ENCODE results near the gene TRAM2. TPM values are rescaled to one million over a fixed set of nuclear protein-coding genes. Genes with fewer than 3 reads are reported as not detected.

The TRAM2 gene
- total and polyA plus RNA-seq, 3 donors from 2014 or later: 21.1 to 34.7 (median 26.1) TPM

DNA sequence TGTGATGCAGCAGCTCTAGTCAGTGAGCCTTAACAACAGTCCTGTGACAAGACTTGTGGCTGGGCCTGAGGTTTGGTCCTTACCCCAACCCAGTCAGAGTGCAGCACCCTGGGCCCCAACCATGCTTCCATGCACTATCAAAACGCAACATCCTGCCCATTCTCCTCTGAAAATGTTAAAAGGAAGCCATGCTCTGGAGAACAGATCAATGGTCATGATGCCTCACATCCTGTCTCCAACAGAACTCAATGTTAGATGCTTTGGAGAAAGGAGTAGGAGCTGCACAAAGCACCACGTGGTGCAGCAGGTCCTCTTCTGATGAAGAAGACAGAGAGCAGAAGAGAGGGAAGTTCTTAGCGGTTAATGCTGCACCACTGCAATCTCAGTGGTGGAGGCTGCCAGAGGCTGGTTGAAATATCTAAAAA is 41.9 kb downstream of the TRAM2 start:
- no peak overlapping the region for H3K27ac ChIP-seq
- no peaks in the 10 kb centered on the region for H3K27me3 ChIP-seq
- 89 to 94% methylated on average over 3 of the region's 3 CpGs for WGBS, 2 donors
- TF ChIP-seq, protein P1, sequence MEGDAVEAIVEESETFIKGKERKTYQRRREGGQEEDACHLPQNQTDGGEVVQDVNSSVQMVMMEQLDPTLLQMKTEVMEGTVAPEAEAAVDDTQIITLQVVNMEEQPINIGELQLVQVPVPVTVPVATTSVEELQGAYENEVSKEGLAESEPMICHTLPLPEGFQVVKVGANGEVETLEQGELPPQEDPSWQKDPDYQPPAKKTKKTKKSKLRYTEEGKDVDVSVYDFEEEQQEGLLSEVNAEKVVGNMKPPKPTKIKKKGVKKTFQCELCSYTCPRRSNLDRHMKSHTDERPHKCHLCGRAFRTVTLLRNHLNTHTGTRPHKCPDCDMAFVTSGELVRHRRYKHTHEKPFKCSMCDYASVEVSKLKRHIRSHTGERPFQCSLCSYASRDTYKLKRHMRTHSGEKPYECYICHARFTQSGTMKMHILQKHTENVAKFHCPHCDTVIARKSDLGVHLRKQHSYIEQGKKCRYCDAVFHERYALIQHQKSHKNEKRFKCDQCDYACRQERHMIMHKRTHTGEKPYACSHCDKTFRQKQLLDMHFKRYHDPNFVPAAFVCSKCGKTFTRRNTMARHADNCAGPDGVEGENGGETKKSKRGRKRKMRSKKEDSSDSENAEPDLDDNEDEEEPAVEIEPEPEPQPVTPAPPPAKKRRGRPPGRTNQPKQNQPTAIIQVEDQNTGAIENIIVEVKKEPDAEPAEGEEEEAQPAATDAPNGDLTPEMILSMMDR (IDR thresholded peaks at IDR 0.05): no peak
- no peak for TF ChIP-seq POLR2A (IDR thresholded peaks at IDR 0.05)
- H3K9me3 ChIP-seq: no peaks in the 10 kb centered on the region
- no peak for DNase-seq
- intact Hi-C loops (cut with DNase I; ENCODE audit: low total_unique reads): no loop called here
- H3K4me3 ChIP-seq: no peak overlapping the region
- H3K36me3 ChIP-seq (ENCODE audit: low read depth, missing control alignments): no peaks in the 10 kb centered on the region
- peaks cover 8% of the 10 kb centered on the region for H3K4me1 ChIP-seq

DNA sequence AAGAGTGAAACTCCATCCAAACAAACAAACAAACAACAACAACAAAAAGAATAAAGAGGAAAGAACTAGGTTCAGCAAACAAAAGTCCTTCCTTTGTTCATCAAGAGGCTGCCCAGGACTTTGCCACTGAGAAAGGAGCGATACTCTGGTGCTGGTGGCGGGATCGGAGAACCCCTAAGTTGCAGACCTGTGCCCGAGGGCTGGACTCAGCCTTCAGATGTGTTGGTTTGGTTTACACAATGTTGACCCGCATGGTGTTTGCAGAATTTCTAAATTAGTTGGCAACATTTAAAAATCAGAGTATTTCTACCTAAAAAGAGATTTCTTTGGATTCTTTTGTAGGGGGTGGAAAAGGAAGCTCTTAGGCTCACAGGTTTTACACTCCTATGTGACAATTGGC is 42.5 kb downstream of the TRAM2 start:
- Histone ChIP-seq H3K36me3 (ENCODE audit: low read depth, missing control alignments) (no peaks in the 10 kb centered on the region), H3K9me3 (no peaks in the 10 kb centered on the region), H3K4me3 (no peak overlapping the region), H3K27me3 (no peaks in the 10 kb centered on the region), H3K4me1 (peaks cover 8% of the 10 kb centered on the region), H3K27ac (no peak overlapping the region)
- intact Hi-C loops (cut with DNase I; ENCODE audit: low total_unique reads): no loop called here
- no peak for DNase-seq
- 94 to 98% methylated on average over 5 of the region's 5 CpGs for WGBS, 2 donors
- TF ChIP-seq, protein P1 (IDR thresholded peaks at IDR 0.05): no peak
- TF ChIP-seq POLR2A (IDR thresholded peaks at IDR 0.05): no peak

DNA sequence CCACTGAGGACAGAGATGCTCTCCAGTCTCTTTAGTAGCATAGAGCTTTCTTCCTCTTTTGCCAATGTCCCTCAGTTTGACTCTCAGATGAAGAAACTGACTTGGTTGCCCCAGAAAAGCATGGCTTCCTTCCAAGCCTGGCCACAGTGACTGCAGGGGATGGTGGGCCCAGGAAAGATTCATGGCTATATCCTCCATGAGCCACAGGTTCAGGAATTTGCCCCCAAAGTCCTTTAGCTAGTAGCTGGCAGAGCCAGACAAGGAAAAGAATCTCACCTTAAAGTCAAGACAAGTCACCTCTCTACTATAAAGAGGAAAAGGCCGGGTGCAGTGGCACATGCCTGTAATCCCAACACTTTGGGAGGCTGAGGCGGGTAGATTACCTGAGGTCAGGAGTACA is 43.4 kb downstream of the TRAM2 start:
- no peak for DNase-seq
- intact Hi-C loops (cut with DNase I; ENCODE audit: low total_unique reads): no loop called here
- no peaks in the 10 kb centered on the region for H3K36me3 ChIP-seq (ENCODE audit: low read depth, missing control alignments)
- no peak overlapping the region for H3K27ac ChIP-seq
- peaks cover 8% of the 10 kb centered on the region for H3K4me1 ChIP-seq
- H3K9me3 ChIP-seq: no peaks in the 10 kb centered on the region
- H3K4me3 ChIP-seq: no peak overlapping the region
- 86 to 100% methylated on average over 1 to 2 of the region's 2 CpGs for WGBS, 2 donors
- no peaks in the 10 kb centered on the region for H3K27me3 ChIP-seq
- no peak for TF ChIP-seq POLR2A (IDR thresholded peaks at IDR 0.05)
- TF ChIP-seq, protein P1 (IDR thresholded peaks at IDR 0.05): no peak

DNA sequence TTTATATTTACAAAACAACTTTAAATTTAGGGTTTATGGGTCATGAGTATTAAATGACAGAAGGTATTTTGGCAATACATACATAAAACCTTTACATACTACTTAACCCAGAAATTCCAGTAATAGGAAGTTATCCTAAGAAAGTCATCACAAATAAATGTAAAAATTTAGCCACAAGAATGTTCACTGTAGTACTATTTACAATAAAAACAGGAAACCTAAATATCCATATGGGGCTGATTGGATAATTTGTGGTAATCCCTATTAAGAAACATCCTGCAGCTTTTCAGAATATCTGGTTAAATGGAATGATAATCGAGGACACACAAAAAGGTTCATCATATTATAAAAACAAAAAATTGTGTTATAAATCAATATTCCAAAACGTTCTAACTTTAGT is 44.4 kb downstream of the TRAM2 start:
- no peaks in the 10 kb centered on the region for H3K27me3 ChIP-seq
- H3K27ac ChIP-seq: no peak overlapping the region
- TF ChIP-seq, protein P1 (IDR thresholded peaks at IDR 0.05): no peak
- TF ChIP-seq POLR2A (IDR thresholded peaks at IDR 0.05): no peak
- DNase-seq: no peak
- peaks cover 3% of the 10 kb centered on the region for H3K4me1 ChIP-seq
- intact Hi-C loops (cut with DNase I; ENCODE audit: low total_unique reads): no loop called here
- H3K4me3 ChIP-seq: no peak overlapping the region
- WGBS, 2 donors: 84 to 85% methylated on average over 2 of the region's 2 CpGs
- H3K9me3 ChIP-seq: no peaks in the 10 kb centered on the region
- no peaks in the 10 kb centered on the region for H3K36me3 ChIP-seq (ENCODE audit: low read depth, missing control alignments)

DNA sequence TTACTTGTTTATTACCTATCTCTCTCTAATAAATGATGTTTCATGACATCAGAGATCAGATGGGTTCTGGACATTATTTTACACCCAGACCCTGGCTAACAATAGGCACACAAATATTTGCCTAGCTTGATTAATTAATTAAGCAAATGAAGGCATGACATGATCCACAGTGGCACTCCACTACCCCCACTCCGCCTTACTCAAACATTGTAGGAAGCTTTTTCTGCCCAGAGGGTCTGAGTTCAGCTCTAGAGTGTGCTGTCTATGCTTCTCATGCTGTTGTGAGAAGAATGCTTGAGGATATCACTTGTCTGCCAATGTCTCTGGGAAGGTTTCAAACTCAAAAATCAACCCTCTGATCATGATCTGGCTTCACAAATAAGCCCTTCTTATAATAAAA is 45.0 kb downstream of the TRAM2 start:
- 96 to 100% methylated on average over 1 of the region's 1 CpG for WGBS, 2 donors
- H3K4me1 ChIP-seq: no peaks in the 10 kb centered on the region
- no peak overlapping the region for H3K27ac ChIP-seq
- H3K27me3 ChIP-seq: no peaks in the 10 kb centered on the region
- intact Hi-C loops (cut with DNase I; ENCODE audit: low total_unique reads): no loop called here
- H3K4me3 ChIP-seq: no peak overlapping the region
- TF ChIP-seq POLR2A (IDR thresholded peaks at IDR 0.05): no peak
- TF ChIP-seq, protein P1 (IDR thresholded peaks at IDR 0.05): no peak
- no peaks in the 10 kb centered on the region for H3K9me3 ChIP-seq
- H3K36me3 ChIP-seq (ENCODE audit: low read depth, missing control alignments): no peaks in the 10 kb centered on the region
- no peak for DNase-seq

All from testis (tissue), 3 donors.